AG04450 (cell line): ENCODE measurements around the gene DNAJC5G. TPM values are rescaled to one million over a fixed set of nuclear protein-coding genes. Genes with fewer than 3 reads are reported as not detected.

Experiments used
- CTCF ChIA-PET: fragments of 300-600, 350-600 bp; formaldehyde crosslinking; extraction: SDS; loops from one replicate; lab custom pipeline; 2022; ENCODE audit warnings: antibody characterized with exemption, inconsistent platforms; lab: Charles Lee
- POLR2A ChIA-PET: fragments of 350-600 bp; formaldehyde crosslinking; extraction: SDS; loops from one replicate; lab custom pipeline; 2021; ENCODE audit warnings: antibody characterized with exemption, inconsistent platforms; lab: Yijun Ruan, JAX
- DNase-seq: peaks from one replicate; pipeline ENCODE4 v3.0.0-alpha.2; 2011; ENCODE audit warnings: low read depth, low spot score
- H3K27ac ChIP-seq: one replicate; pipeline ENCODE4 v1.5.1; 2012; ENCODE audit warnings: low read depth, low read length, control low read depth
- H3K27me3 ChIP-seq: one replicate; pipeline ENCODE4 v1.6.0; 2012; ENCODE audit warnings: low read length; ENCODE audit not compliant: control insufficient read depth, insufficient read depth
- H3K4me3 ChIP-seq: 2 replicates; pipeline ENCODE4 v1.5.1; 2011; ENCODE audit warnings: mild to moderate bottlenecking, low read depth, low read length, control low read depth
- H3K9me3 ChIP-seq: 2 replicates; pipeline ENCODE4 v1.5.1; 2012; ENCODE audit warnings: low read length; ENCODE audit not compliant: control insufficient read depth, insufficient read depth
- polyA plus RNA-seq: library from polyadenylated mRNA; depleted of rRNA; stranded (reverse); fragments of >200 nt; gene quantifications from 2 replicates; pipeline ENCODE4 v1.2.3, GENCODE V29; 2011
- TF ChIP-seq, protein P1 (sequence below): IDR thresholded peaks from 2 replicates; pipeline ENCODE4 v1.5.1; 2011; ENCODE audit warnings: low read depth, low read length, control low read depth, inconsistent platforms

Gene DNAJC5G
- polyA plus RNA-seq, 1 experiment = not detected

DNA sequence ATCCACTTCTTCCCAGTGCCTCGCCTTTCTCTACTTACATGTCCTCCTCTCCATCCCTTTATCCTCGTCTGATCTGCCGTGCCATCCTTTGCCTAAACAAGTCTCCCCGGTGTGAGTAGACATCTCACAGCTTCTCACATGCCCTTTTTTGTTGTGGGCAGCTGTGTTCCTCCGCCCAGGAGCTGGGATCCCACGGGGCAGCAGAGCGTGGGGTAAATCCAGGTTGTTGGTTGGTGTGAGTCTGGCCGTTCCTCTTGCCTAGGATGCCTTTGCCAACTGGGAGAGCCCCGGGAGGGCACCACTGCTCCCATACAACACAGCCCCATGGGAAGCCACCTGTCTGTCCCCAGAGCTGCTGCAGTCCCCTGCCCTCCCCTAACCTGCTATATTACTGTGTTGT is 34.8 kb upstream of the DNAJC5G start:
- CTCF ChIA-PET = interaction anchor here (1.0 kb wide), 1 partner anchor 39 kb away, joined by 3 read pairs; no protein-coding TSS in a partner anchor
- Histone ChIP-seq H3K27me3 (no peaks in the 10 kb centered on the region), H3K9me3 (no peaks in the 10 kb centered on the region; the same call in 1 of the 2 replicates), H3K4me3 (no peak overlapping the region), H3K27ac (no peak overlapping the region)
- DNase-seq = no peak
- TF ChIP-seq, protein P1, sequence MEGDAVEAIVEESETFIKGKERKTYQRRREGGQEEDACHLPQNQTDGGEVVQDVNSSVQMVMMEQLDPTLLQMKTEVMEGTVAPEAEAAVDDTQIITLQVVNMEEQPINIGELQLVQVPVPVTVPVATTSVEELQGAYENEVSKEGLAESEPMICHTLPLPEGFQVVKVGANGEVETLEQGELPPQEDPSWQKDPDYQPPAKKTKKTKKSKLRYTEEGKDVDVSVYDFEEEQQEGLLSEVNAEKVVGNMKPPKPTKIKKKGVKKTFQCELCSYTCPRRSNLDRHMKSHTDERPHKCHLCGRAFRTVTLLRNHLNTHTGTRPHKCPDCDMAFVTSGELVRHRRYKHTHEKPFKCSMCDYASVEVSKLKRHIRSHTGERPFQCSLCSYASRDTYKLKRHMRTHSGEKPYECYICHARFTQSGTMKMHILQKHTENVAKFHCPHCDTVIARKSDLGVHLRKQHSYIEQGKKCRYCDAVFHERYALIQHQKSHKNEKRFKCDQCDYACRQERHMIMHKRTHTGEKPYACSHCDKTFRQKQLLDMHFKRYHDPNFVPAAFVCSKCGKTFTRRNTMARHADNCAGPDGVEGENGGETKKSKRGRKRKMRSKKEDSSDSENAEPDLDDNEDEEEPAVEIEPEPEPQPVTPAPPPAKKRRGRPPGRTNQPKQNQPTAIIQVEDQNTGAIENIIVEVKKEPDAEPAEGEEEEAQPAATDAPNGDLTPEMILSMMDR = no peak
- POLR2A ChIA-PET = no interaction called here

GRCh38 chr2:27241761-27242613 is 33.2 kb upstream of the DNAJC5G start:
- no peak for DNase-seq
- no peaks in the 10 kb centered on the region; the same call in 1 of the 2 replicates for H3K9me3 ChIP-seq
- ChIA-PET POLR2A (interaction anchor here (0.6 kb wide), 1 partner anchor 31 kb away, joined by 4 read pairs; no protein-coding TSS in a partner anchor), CTCF (interaction anchor here (0.6 to 1.5 kb wide), 4 partner anchors 15 to 62 kb away, joined by 3 to 6 read pairs (median 3); no protein-coding TSS in a partner anchor)
- H3K4me3 ChIP-seq = no peak overlapping the region
- no peak overlapping the region for H3K27ac ChIP-seq
- no peaks in the 10 kb centered on the region for H3K27me3 ChIP-seq
- TF ChIP-seq, protein P1 = no peak

GRCh38 chr2:27242614-27242951 is 32.6 kb upstream of the DNAJC5G start:
- TF ChIP-seq, protein P1 = no peak
- DNase-seq = no peak
- Histone ChIP-seq H3K9me3 (no peaks in the 10 kb centered on the region; the same call in 1 of the 2 replicates), H3K4me3 (no peak overlapping the region), H3K27me3 (no peaks in the 10 kb centered on the region), H3K27ac (no peak overlapping the region)
- ChIA-PET CTCF (interaction anchor here (0.6 to 1.5 kb wide), 2 partner anchors 14 to 61 kb away, joined by 3 to 6 read pairs; no protein-coding TSS in a partner anchor), POLR2A (no interaction called here)

DNA sequence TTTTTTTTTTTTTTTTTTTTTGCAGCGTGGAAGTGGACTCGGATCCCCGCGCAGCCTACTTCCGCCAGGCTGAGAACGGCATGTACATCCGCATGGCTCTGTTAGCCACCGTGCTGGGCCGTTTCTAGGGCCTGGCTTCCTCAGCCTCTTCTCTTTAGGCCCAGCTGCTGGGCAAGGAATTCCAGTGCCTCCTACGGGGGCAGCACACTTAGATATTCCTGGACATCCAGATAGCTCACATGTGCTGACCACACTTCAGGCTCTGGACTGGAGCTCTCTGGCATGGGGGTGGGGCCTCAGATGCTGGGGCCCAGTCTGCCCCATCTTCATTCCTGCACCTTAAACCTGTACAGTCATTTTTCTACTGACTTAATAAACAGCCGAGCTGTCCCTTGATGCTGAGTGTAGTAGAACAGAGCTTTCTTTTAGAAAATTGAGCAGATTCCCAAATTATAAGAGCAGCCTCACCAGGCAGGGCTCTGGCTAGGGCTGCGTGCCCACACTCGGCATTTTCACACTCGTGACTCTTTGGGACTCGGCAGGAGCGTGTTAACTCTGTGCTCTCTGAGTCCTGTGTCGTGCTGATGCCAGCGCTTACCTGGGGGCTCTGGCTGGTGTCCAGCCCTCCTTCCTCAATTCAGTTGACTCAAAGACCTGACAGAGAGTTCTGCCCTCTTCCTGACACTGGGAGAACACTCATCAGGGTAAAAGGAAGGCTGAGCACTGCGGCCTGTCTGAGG is 31.7 kb upstream of the DNAJC5G start:
- DNase-seq = no peak
- TF ChIP-seq, protein P1 = no peak
- CTCF ChIA-PET = no interaction called here
- Histone ChIP-seq H3K4me3 (no peak overlapping the region), H3K27ac (no peak overlapping the region), H3K27me3 (no peaks in the 10 kb centered on the region), H3K9me3 (no peaks in the 10 kb centered on the region)
- POLR2A ChIA-PET = no interaction called here
